ENCODE results near the gene TBC1D14. TPM values are rescaled to one million over a fixed set of nuclear protein-coding genes. Genes with fewer than 3 reads are reported as not detected.
A peak's percentile ranks its signal among the peaks of the same experiment; 100 is the strongest.

The TBC1D14 gene
- total and polyA plus RNA-seq, 9 of the 15 experiments (the other 6 are each of a cell fraction or from before 2014, with no cell fraction given), result 2.1 to 59.6 (median 44.8) TPM

- POLR2A ChIA-PET, result interaction anchor here (0.6 to 1.6 kb wide), 3 partner anchors 9 to 127 kb away, joined by 3 to 4 read pairs (median 3); no protein-coding TSS in a partner anchor
- Histone ChIP-seq H3K4me3 (no peak overlapping the region), H3K79me2 (ENCODE audit: control insufficient read depth, insufficient read depth, low read length) (peaks cover 84% of the 10 kb centered on the region), H2AFZ (ENCODE audit: low read depth, low read length) (no peak overlapping the region), H3K4me2 (ENCODE audit: insufficient read depth, low read length) (no peak overlapping the region), H3K27ac (ENCODE audit: extremely low read depth, low read depth, low read length) (no peak overlapping the region), H3K9me1 (ENCODE audit: control insufficient read depth, insufficient read depth, low read length) (peaks cover 4% of the 10 kb centered on the region), H3K9ac (ENCODE audit: insufficient read depth in 1 of 2, low read depth in 2 of 2, low read length in 2 of 2) (peak overlapping the region in 1 of 2 experiments; percentile 65; a peak in 1 of 4 replicates), H3K27me3 (ENCODE audit: control insufficient read depth in 2 of 2, insufficient read depth in 2 of 2, low read length in 2 of 2) (no peaks in the 10 kb centered on the region), H3K36me3 (ENCODE audit: control insufficient read depth, insufficient read depth, low read length) (peaks cover 21% of the 10 kb centered on the region), H4K20me1 (replicated peaks; ENCODE audit: control insufficient read depth, insufficient read depth, low read length) (peaks cover 17% of the 10 kb centered on the region; the same call in 1 of the 2 replicates), H3K4me1 (replicated peaks in 1 of 2; ENCODE audit: control insufficient read depth in 2 of 2, insufficient read depth in 2 of 2, low read length in 2 of 2) (peaks cover 0 to 23% of the 10 kb centered on the region in 2 experiments; a peak in 2 of 5 replicates), H3K9me3 (replicated peaks; ENCODE audit: control insufficient read depth, insufficient read depth, low read depth, low read length) (no peaks in the 10 kb centered on the region)
- WGBS (ENCODE audit: insufficient coverage, low coverage, missing lambda C conversion rate), result 78% methylated on average over 15 of the region's 17 CpGs
- intact Hi-C loops (cut with micrococcal nuclease) (no loop called here), in situ Hi-C loops (cut with MboI) (no loop called here)
- FAIRE-seq (no peak), DNase-seq (ENCODE audit: extremely low read depth in 1 of 4, low spot score in 3 of 4) (no peak), ATAC-seq (no peak)
- CTCF ChIA-PET (ENCODE audit: low intra/inter-chr PET ratio), result no interaction called here
- no TSS peak for BruUV-seq (replicated peaks)
- no peak for TF ChIP-seq PHF8 (IDR thresholded peaks at IDR 0.05; ENCODE audit: borderline replicate concordance, low read length)
- no peak for TF ChIP-seq TRIM24 (IDR thresholded peaks at IDR 0.05)
- no peak for TF ChIP-seq ZBTB9 (CRISPR knock-in tag; IDR thresholded peaks at IDR 0.05)
- TF ChIP-seq HDAC8 (tag; IDR thresholded peaks at IDR 0.05), result no peak
- no peak for TF ChIP-seq RBM17 (IDR thresholded peaks at IDR 0.05; ENCODE audit: borderline replicate concordance, low read depth, low read length)
- no peak for TF ChIP-seq E4F1 (CRISPR knock-in tag; IDR thresholded peaks at IDR 0.05; ENCODE audit: borderline replicate concordance)
- TF ChIP-seq FOXK2 (conservative IDR thresholded peaks at IDR 0.05 in 1 of 2, IDR thresholded peaks at IDR 0.05 in 1 of 2; ENCODE audit: low read depth in 2 of 2), result no peak
- no peak for TF ChIP-seq CHD1 (IDR thresholded peaks at IDR 0.05; ENCODE audit: low read length)
- no peak for TF ChIP-seq KLF13 (tag; IDR thresholded peaks at IDR 0.05; ENCODE audit: borderline replicate concordance, low read depth)
- no peak for TF ChIP-seq LARP7 (IDR thresholded peaks at IDR 0.05)
- TF ChIP-seq ZNF217 (CRISPR knock-in tag; IDR thresholded peaks at IDR 0.05), result no peak
- no peak for TF ChIP-seq DMBX1 (CRISPR knock-in tag; IDR thresholded peaks at IDR 0.05; ENCODE audit: borderline replicate concordance)
- TF ChIP-seq U2AF2 (optimal IDR thresholded peaks at IDR 0.05; ENCODE audit: low read depth, low read length), result no peak
- TF ChIP-seq PRPF4 (IDR thresholded peaks at IDR 0.05; ENCODE audit: insufficient read depth, low read depth, low read length, poor library complexity, severe bottlenecking), result no peak
- TF ChIP-seq SOX6 (IDR thresholded peaks at IDR 0.05), result no peak
- no peak for TF ChIP-seq CBX1 (IDR thresholded peaks at IDR 0.05; ENCODE audit: low read depth)
Measured at GRCh38 chr4:6962211-6963041, 52.8 kb downstream of the TBC1D14 start.

Measured in K562 (cell line).